NCI-H460 (cell line): Measurements from ENCODE around the gene SIM1. TPM values are rescaled to one million over a fixed set of nuclear protein-coding genes. Genes with fewer than 3 reads are reported as not detected.

Source experiments
- DNase-seq: peaks from one replicate; pipeline ENCODE4 v3.0.0-alpha.2; 2016; ENCODE audit warnings: low read depth; ENCODE audit errors: extremely low read depth
- total RNA-seq: library from RNA; depleted of rRNA; stranded (reverse); fragments of >200 nt; shearing (Covaris generic); gene quantifications from 2 replicates; pipeline ENCODE4 v1.2.3, GENCODE V29; 2014

The SIM1 gene
- total RNA-seq, 1 experiment from 2014 or later = not detected

DNA sequence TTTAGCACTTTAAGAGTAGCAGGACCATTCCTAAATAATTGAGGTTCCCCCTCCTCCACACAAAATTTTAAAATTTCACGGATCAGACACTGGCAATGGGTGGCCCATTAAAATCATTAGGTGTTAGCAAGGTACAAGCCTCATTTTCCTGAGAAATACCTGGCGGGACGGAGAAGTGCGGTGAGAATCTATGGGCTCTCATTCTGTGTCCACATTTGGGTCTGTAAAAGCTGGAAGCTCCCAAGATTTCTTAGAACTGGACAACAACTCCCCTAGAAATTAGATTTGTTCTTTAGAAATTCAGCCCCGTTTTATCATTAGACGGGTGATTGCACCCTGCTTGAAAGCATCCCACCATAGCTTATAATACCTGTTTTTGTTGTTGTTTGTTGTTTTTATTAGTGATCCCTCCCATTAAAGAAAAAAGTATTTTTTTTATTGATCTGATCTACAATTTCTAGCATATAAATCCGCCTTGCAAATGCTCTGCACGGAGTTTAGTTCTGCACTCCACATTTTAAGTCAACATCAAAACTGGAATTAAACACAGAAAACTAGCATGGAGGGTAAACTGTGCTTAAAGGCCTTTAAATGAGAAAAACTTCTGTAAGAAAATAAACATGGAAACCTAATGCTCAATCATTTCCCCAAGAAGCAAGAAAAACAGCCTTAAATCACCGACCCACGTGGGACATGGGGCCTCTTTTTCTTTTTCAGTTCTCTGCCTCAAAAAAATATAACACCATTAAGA is 5.7 kb downstream of the SIM1 start:
- DNase-seq = no peak

GRCh38 chr6:100457311-100457990 is 7.3 kb downstream of the SIM1 start:
- no peak for DNase-seq

GRCh38 chr6:100456908-100457235 is 7.8 kb downstream of the SIM1 start:
- DNase-seq = no peak

DNA sequence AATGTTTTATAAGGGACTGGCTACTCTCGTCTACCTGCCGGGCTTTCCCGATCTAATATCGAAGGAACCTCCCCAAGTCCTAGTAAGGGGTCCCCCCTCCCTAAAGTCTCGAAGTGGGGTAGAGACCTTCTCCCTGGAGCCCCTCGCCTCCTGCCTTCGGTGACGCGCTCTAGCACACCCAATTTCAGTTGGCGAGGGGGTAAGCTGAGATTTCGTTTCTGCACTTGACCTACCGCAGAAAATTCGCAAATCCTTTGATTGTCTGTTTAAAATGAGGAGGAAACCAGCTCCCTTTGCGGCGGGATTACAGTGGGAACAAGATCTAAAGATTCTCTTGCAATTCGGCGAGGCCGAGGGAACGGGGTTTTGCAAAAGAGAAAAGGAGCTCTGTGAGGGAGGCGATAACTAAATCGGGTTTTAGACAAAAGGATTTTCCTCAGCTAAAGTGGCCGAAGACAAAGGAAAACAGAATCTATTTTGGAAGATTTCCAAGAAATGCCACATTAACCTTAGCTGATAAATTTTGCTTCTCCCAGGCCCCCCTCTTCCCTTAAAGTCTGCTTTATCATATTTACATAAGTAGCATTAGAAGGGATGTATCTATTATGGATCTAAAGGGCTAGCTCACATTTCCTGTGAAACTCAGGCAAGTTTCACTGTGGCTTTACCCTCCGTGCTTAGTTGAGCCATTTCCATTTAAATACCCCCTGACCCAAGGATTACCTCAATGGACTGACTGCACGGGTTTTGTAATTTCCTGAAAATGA is 8.4 kb downstream of the SIM1 start:
- DNase-seq = no peak

DNA sequence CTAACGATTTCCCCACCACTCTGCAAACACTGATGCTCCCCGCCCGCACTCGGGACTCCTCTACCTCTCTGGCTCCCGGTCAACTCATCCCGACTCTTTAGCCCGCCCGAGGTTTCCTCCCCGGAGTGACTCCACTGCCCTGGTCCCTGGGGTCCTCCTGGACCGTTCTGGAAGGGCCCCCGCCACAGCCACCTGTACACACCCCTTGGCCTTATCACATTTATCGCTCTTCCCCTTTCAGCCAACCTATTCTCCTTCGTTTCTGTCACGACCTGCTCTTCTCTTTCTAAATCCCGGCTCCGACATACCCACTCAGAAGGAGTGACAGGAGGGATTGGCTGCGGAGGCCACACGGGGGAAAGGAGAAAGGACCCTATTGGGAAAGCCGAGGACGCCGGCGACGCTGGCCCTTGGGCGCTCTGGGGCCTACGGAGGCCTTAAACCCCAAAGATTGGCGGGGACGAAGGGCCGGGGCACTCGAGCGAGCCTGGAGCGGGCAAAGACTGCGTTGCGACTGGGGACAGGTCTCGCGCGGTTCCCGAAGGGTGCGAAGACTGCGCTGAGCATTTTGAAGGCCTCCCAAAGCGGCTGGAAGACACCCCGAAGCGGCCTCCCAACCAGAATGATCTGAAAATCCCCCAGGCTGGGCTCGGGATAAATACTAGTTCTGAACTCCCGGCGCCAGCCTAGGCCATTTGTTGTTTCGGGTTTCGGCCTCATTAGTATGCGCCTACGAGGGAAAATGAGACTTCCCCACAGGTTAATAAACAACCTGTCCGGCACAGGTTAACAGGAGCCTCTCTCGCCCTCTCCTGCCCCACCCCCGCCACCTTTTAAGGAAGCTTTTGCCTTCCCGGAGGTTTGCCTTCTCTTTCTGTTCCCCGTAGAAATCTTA is 9.2 kb downstream of the SIM1 start:
- DNase-seq = no peak

GRCh38 chr6:100454551-100455229 is 10.0 kb downstream of the SIM1 start:
- DNase-seq = no peak

DNA sequence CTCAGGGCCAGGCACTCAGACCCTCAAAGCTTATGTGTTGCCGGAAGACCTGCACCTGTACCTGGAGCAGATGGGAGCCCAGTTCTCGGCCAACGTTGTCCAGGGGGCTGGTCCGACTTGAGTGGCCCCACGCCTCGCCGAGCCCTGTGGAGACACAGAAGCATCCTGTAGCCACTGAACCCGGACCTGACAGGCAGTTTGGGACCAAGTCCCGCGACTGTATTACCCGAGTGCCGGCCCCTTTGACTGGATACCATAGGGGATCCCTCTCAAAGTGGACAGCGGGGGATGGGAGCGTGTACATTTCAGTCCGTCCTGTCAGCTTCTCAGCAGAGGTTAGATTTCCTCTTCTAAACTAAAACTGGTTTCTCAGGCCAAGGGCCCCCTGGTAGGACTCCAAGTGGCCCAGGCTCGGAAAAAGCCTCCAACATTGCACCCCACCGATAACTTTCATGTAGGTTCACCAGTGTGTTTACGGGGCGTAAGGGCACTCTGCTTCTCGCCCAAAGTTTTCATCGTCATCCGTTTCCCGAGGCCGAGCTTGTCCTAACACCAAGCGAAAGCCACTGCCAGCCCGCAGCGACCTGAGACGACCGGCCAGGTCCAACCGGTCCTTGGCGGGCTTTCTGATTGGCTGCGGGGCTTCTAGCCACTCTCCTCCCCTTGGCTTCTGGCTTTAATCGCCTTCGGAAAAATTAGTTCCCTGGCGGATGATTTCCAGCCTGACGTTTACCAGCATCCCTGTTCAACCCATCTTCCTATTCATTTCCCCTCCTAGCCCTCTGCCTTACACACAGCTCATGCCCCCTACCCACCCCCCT is 10.8 kb downstream of the SIM1 start:
- no peak for DNase-seq

GRCh38 chr6:100452998-100453397 is 11.7 kb downstream of the SIM1 start:
- no peak for DNase-seq

DNA sequence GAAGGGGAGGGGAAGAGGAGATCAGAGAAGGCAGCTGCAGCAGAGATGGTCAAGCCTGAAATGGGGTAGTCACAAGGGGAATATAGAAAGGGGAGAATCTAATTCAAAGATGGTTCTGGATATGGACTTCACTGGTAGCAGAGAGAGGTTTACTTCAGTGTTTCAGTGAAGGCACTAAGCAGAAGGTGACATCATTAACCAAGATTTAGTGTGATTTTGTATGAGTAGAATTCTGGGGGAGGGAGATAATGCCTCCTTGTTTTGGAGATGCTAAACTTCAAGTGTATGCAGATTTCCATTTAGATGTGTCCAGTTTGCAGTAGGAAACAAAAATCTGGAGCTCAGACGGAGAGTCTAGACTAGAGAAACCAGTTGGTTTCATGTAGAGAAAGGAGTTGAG is 13.1 kb downstream of the SIM1 start:
- DNase-seq = no peak

- DNase-seq = no peak
These were observed 15.5 kb downstream of the SIM1 start for GRCh38 chr6:100449239-100449691.

DNA sequence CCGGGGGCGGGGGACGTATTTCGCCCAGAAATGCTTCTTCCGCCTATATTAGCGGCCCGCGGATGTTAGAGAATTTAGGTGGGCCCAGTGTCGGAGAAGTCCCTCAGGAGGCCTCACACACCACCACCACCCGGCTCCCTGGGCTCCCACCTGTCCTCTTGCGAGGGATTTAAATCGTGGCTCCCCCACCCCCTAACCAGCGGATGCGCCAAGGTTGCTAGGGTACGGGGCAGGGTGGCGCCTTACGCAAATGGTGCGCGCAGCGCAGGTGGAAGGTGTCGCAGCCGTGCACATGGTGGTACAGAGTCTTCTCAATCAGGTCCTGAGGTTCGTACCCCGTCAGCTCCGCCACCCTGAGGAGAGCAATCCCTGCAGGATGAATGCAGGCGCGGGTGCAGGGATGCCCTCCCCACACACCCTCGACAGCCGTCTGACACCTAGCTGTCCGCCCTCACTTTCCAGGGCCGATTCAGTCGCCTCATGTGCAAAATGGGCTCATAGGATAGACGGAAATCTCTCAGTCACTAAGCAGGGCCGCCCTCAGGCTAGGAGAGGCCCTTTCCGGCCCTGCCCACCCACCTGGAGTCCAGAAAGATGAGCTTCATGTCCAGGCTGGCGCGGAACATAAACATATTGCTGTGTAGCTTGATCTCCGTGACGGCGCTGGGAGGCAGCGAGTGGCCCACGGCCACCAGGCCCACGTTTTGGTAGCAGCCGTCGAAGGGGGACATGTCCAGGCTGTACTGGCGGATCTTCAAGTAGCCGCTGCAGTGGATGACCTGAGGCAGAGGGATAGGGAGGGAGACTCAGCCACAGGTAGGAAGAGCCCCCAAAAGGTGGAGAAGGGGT is 16.6 kb downstream of the SIM1 start:
- no peak for DNase-seq

- no peak for DNase-seq
These were observed 17.4 kb downstream of the SIM1 start for GRCh38 chr6:100447081-100447899.

- no peak for DNase-seq
These were observed 18.3 kb downstream of the SIM1 start for GRCh38 chr6:100446115-100447080.

DNA sequence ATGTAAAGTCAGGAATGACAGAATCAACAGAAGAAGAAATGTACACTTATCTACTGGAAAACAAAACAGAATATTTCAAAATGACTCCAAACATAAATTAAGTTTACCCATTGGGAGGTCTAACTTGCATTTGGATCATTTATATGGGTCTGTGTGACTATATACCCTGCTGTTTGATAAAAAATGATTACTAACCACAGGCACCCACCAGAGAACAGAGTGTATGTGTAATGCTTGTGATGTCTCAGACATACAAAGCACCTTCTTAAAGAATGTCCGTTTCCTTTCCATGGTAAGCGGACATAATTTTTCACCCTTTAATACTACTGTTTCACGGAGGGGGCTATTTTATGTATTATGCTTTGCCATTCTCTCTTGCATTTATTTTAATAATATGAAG is 19.2 kb downstream of the SIM1 start:
- DNase-seq = no peak

DNA sequence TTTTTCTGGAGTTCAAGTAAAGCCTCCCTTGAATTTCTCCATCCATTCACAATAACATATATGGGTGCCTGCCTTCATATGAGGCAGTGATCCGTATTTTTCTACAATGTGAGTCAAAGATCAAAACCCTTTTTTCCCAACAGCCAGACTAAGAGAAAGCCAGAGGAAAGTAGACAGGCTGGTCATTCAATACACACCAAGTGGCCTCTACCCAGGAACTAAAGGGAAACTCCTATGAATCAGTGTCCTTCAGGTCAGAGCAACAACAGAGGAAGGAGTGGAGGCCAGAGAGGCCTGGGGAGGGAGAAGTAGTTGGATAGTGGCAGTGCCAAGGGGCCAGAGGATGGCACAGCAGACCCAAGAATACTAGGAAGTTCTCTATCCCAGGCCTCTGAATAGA is 23.8 kb downstream of the SIM1 start:
- DNase-seq = no peak

DNA sequence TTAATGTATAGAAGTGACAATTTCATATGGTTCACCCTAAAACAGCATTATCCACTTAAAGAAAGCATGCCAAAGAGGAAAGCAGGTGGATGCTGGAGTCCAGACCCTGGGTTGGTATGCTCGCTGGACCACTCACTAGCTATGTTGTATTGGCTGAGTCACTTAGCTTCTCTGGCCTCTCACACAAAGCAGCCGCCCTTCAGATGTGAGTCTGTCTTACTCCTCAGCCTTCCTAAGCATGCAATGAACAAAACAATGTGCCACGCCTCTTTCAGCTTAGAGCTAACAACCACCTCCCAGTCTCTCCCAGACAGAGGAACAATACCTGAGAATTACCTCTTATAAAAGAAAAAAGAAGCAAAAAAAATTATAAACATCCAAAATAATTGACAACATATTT is 29.4 kb downstream of the SIM1 start:
- DNase-seq = no peak
